ENCODE data around the gene NCOA3.
A peak's percentile ranks its signal among the peaks of the same experiment; 100 is the strongest.

The NCOA3 gene

DNA sequence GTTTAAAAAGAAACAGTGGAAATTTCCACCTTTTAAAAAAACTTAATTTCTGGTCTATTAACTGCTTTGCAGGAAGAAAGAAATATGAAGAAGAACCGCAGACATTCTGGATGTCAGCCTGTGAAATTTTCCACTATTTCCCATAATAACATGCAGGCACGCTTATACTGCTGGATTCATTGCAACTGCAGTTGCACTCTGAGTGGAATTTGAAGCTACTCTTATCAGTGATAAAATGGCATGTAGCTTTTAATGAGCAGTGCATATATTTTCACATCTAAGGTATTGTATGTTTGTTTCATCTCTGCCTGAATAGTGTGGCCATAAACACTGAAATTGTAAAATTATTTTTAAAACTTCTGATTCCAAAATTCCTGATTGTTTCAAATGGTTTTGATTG lies 28.2 kb downstream of the NCOA3 start:
- Mint-ChIP-seq H3K27me3 (ENCODE audit: low read depth, poor library complexity) (peaks cover 3% of the 10 kb centered on the region), H3K36me3 (ENCODE audit: low read depth) (peaks cover 37% of the 10 kb centered on the region), H3K9me3 (peaks cover 18% of the 10 kb centered on the region), H3K4me3 (no peak overlapping the region), H3K27ac (no peak overlapping the region), H3K4me1 (peaks cover 9% of the 10 kb centered on the region)
- TF ChIP-seq, protein P1, sequence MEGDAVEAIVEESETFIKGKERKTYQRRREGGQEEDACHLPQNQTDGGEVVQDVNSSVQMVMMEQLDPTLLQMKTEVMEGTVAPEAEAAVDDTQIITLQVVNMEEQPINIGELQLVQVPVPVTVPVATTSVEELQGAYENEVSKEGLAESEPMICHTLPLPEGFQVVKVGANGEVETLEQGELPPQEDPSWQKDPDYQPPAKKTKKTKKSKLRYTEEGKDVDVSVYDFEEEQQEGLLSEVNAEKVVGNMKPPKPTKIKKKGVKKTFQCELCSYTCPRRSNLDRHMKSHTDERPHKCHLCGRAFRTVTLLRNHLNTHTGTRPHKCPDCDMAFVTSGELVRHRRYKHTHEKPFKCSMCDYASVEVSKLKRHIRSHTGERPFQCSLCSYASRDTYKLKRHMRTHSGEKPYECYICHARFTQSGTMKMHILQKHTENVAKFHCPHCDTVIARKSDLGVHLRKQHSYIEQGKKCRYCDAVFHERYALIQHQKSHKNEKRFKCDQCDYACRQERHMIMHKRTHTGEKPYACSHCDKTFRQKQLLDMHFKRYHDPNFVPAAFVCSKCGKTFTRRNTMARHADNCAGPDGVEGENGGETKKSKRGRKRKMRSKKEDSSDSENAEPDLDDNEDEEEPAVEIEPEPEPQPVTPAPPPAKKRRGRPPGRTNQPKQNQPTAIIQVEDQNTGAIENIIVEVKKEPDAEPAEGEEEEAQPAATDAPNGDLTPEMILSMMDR (IDR thresholded peaks at IDR 0.05): no peak
- DNase-seq: no peak

DNA sequence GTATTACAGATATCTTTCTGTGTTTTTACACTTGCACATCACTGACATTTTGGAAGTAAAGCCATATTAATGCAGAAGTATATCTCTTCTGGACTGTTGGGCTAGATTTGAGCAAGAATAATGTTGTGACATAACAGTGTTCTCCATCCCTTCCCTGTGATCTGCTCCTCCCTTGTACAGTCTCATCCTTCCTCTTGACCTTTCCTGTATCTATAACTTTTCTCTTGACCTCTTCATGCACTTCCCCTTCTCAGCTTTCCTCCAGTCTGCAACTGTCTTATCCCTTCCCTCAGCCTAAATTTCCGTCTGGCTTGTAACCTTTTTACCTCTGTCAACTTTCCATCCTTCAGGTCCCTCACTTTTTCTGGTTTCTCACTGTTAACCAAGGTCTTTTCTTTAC lies 29.8 kb downstream of the NCOA3 start:
- Mint-ChIP-seq H3K9me3 (peaks cover 16% of the 10 kb centered on the region), H3K36me3 (ENCODE audit: low read depth) (peaks cover 40% of the 10 kb centered on the region)
- TF ChIP-seq, protein P1 (IDR thresholded peaks at IDR 0.05): no peak

DNA sequence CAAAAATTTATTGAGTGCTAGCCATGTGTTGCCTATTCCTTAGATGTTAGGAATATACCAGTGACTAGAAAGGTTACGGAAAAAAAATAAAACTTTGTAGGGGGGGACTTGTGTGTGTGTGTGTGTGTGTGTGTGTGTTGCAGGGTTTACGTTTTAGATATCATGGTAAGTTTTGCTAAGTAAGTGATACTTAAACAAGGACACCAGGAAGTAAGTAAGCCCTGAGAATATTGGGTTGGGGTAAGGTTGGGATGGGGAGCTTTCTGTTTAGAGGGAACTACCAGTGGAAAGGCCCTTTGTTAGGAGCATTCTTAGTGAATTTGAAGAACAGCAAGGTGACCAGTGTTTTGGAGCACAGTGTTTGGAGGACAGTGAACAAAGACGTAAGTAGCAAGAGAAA lies 30.3 kb downstream of the NCOA3 start:
- peaks cover 35% of the 10 kb centered on the region for H3K36me3 Mint-ChIP-seq (ENCODE audit: low read depth)
- no peak for DNase-seq
- H3K4me3 Mint-ChIP-seq: no peak overlapping the region
- H3K27ac Mint-ChIP-seq: peak overlapping the region; percentile 70
- peaks cover 3% of the 10 kb centered on the region for H3K27me3 Mint-ChIP-seq (ENCODE audit: low read depth, poor library complexity)
- peaks cover 10% of the 10 kb centered on the region for H3K9me3 Mint-ChIP-seq
- TF ChIP-seq, protein P1 (IDR thresholded peaks at IDR 0.05): no peak
- H3K4me1 Mint-ChIP-seq: peaks cover 9% of the 10 kb centered on the region

More for the DNA sequence above, 29.8 kb downstream of the NCOA3 start:
- DNase-seq: no peak
- H3K27me3 Mint-ChIP-seq (ENCODE audit: low read depth, poor library complexity): peaks cover 3% of the 10 kb centered on the region
- H3K4me3 Mint-ChIP-seq: no peak overlapping the region
- H3K27ac Mint-ChIP-seq: peak overlapping the region; percentile 70
- peaks cover 9% of the 10 kb centered on the region for H3K4me1 Mint-ChIP-seq

DNA sequence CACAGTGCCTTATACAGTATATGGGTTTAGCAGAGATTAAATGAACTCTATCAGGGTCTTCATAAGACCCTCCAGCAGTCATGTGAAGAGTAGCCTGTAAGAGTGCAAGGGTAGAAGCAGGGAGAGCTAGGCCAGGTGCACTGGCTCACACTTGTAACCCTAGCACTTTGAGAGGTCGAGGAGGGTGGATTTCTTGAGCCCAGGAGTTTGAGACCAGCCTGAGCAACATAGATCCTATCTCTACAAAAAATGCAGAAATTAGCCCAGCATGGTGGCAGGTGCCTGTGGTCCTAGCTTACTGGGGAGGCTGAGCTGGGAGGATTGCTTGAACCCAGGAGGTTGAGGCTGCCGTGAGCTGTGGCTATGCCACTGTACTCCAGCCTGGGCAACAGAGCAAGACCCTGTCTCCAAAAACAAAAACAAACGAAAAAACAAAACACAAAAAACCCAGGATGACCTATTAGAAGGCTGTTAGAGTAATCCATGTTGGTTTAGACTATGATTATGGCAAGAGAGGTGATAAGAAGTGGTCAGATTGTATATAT lies 31.9 kb downstream of the NCOA3 start:
- H3K4me1 Mint-ChIP-seq: peaks cover 9% of the 10 kb centered on the region
- TF ChIP-seq, protein P1 (IDR thresholded peaks at IDR 0.05): no peak
- DNase-seq: no peak

DNA sequence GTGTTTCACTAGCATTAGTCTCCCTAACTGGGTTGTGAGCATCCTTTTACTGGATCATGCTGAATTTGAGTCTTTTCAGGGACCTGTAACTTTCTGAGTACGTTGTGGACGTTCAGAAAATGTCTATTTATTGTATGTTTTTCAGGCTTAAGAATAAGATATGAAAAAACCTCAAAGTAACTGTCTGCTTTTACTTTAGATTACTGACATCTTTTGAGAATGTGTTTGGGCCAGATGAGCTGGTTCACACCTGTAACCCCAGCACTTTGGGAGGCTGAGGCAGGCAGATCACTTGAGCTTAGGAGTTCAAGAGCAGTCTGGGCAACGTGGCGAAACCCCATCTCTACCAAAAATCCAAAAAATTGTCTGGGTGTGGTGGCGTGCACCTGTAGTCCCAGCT lies 32.7 kb downstream of the NCOA3 start:
- TF ChIP-seq, protein P1 (IDR thresholded peaks at IDR 0.05): no peak
- H3K27me3 Mint-ChIP-seq (ENCODE audit: low read depth, poor library complexity): peaks cover 3% of the 10 kb centered on the region
- DNase-seq: no peak

More for the DNA sequence above, 31.9 kb downstream of the NCOA3 start:
- peaks cover 3% of the 10 kb centered on the region for H3K27me3 Mint-ChIP-seq (ENCODE audit: low read depth, poor library complexity)
- H3K36me3 Mint-ChIP-seq (ENCODE audit: low read depth): peaks cover 23% of the 10 kb centered on the region
- no peak overlapping the region for H3K27ac Mint-ChIP-seq
- H3K9me3 Mint-ChIP-seq: no peaks in the 10 kb centered on the region
- H3K4me3 Mint-ChIP-seq: no peak overlapping the region

DNA sequence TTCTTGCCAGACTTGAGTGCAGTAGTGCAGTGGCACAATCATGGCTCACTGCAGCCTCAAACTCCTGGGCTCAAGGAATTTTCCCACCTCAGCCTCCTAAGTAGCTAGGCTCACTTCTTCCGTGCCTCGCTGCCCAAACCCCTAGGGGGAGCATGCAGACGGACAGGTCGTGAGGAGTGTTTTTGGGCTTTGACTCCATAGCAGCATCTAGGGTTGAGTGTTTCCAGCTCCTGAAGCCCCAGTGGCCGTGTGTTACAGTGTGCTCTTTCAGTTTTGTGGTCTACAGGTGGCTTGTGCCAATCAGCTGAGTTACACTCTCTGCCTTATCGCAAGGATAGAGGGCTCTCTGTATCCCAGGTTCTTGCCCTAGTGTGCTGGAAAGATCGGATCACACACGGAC lies 33.4 kb downstream of the NCOA3 start:
- Mint-ChIP-seq H3K9me3 (no peaks in the 10 kb centered on the region), H3K4me1 (peaks cover 18% of the 10 kb centered on the region), H3K27ac (no peak overlapping the region), H3K4me3 (no peak overlapping the region), H3K27me3 (ENCODE audit: low read depth, poor library complexity) (peaks cover 3% of the 10 kb centered on the region), H3K36me3 (ENCODE audit: low read depth) (peaks cover 21% of the 10 kb centered on the region)
- TF ChIP-seq, protein P1 (IDR thresholded peaks at IDR 0.05): no peak
- peak; percentile 14 for DNase-seq

More for the DNA sequence above, 32.7 kb downstream of the NCOA3 start:
- H3K4me3 Mint-ChIP-seq: no peak overlapping the region
- H3K36me3 Mint-ChIP-seq (ENCODE audit: low read depth): peaks cover 23% of the 10 kb centered on the region
- H3K4me1 Mint-ChIP-seq: peaks cover 11% of the 10 kb centered on the region
- H3K9me3 Mint-ChIP-seq: no peaks in the 10 kb centered on the region
- H3K27ac Mint-ChIP-seq: no peak overlapping the region

Data from nephron progenitor cell (in vitro differentiated cells).